Heart left ventricle (tissue), 16 donors: ENCODE data around the gene C1orf141. TPM values are rescaled to one million over a fixed set of nuclear protein-coding genes. Genes with fewer than 3 reads are reported as not detected.
"Not testable (repeated sequence)": the region's sequence is repeated elsewhere in the genome, so short reads cannot be mapped to it uniquely, and the experiment has no call there.

Experiments
- ATAC-seq, 4 donors: fragments of 200-7000 bp; cut with Tn5 transposase; one replicate each; pipeline ENCODE4 v1.9.1; 2020 to 2022; ENCODE audit warnings: moderate library complexity in 4 of 4, mild to moderate bottlenecking in 3 of 4, moderate number of reproducible peaks in 1 of 4
- DNase-seq, 5 donors: peaks; one replicate each; pipeline ENCODE4 v3.0.0-alpha.2; 2020
- H3K27ac ChIP-seq, 12 donors: fragments of 200-600 bp; sonication (generic) in 4 of 12; one replicate each; pipeline versions ENCODE4 v1.5.0 to v1.8.0; 2016 to 2022; ENCODE audit warnings: mild to moderate bottlenecking in 2 of 12
- H3K27me3 ChIP-seq, 9 donors: fragments of 200-600 bp; sonication (generic) in 2 of 9; one replicate each; pipeline versions ENCODE4 v1.5.1 to v1.8.0; 2016 to 2022; ENCODE audit warnings: mild to moderate bottlenecking in 3 of 9
- H3K36me3 ChIP-seq, 9 donors: fragments of 200-600 bp; sonication (generic) in 2 of 9; one replicate each; pipeline versions ENCODE4 v1.5.0 to v1.8.0; 2018 to 2022; ENCODE audit warnings: mild to moderate bottlenecking in 2 of 9
- H3K4me1 ChIP-seq, 12 donors: fragments of 200-600 bp; sonication (generic) in 4 of 12; one replicate each; pipeline versions ENCODE4 v1.5.0 to v1.8.0; 2016 to 2022; ENCODE audit warnings: mild to moderate bottlenecking in 3 of 12
- H3K4me3 ChIP-seq, 12 donors: fragments of 200-600 bp; sonication (generic) in 4 of 12; one replicate each; pipeline versions ENCODE4 v1.5.0 to v1.8.0; 2017 to 2022; ENCODE audit warnings: mild to moderate bottlenecking in 9 of 12, moderate library complexity in 4 of 12
- H3K9me3 ChIP-seq, 12 donors: fragments of 200-600 bp; sonication (generic) in 4 of 12; one replicate each; pipeline versions ENCODE4 v1.5.0 to v1.8.0; 2016 to 2022; ENCODE audit warnings: mild to moderate bottlenecking in 1 of 12
- CTCF ChIP-seq, 12 donors: fragments of 200-600 bp; sonication (generic) in 4 of 12; IDR thresholded peaks; one replicate each; pipeline versions ENCODE4 v1.5.0 to v1.8.0; 2018 to 2022; ENCODE audit warnings: antibody characterized with exemption in 12 of 12, mild to moderate bottlenecking in 5 of 12
- POLR2A ChIP-seq, 2 donors: fragments of 450-650 bp; IDR thresholded peaks; one replicate each; pipeline ENCODE4 v1.6.1; 2017; ENCODE audit warnings: antibody characterized with exemption in 2 of 2, mild to moderate bottlenecking in 2 of 2, moderate library complexity in 2 of 2
- WGBS, 4 donors: extraction: QIAGEN DNeasy Blood & Tissue Kit in 2 of 4; methylation state at CpG; one replicate each; pipeline versions ENCODE4 v1.1.5 to v1.1.7; 2013 to 2018; 5-methylcytosine and 5-hydroxymethylcytosine counted together
- intact Hi-C, 10 donors: fragments of 100-400 bp; cut with DNase I; formaldehyde crosslinking; loops; one replicate each; pipeline versions ENCODE4 v1.11.1 to v1.14.2; 2022
- polyA plus RNA-seq, 2 donors: library from polyadenylated mRNA; stranded (reverse); fragments of 200-250 nt; gene quantifications; one replicate each; pipeline ENCODE4 v1.2.3, GENCODE V29; 2013
- total RNA-seq, 9 donors: library from RNA; depleted of rRNA in 2 of 9; stranded (reverse); fragments of >200 nt in 2 of 9; fragmentation: NEBNext Ultra II Directional in 3 of 9; extraction: Animal tissue kit (Norgen Biotek cat#: 25700) in 3 of 9; gene quantifications; one replicate each; pipeline versions ENCODE4 v1.1.0 to v1.2.4, GENCODE V29; 2016 to 2023
- donor health status: ischemic (EF 13 %, LVEDD 7.1; RV severe dilation, severe dysfunction).
- donor health status: healthy with polysubstance abuse.
- donor health status: DM: no; HTN: yes; CAD: no.
- donor health status: DM: no; HTN: no; CAD: no.
- donor health status: ischemic (EF 25% LVEDD 6.9; RV normal size, moderate dysfunction).
- donor health status: ischemic (EF 25% LVEDD 5.7; RV mildly dilated, moderate dysfunction).
- donor health status: healthy.
- donor health status: DM: yes; HTN: yes; CAD: no.
- donor health status: ischemic (EF 35%, LVEDD 5.7; RV mildly dilated, moderate dysfunction).
- donor health status: nonischemic (EF 11% LVEDD 7.7; RV severe dilation, severe dysfunction).
- donor health status: DM: yes; HTN: yes; CAD: no.
- donor health status: PGD.
- donor health status: ischemic (EF 29% LVEDD 5.4; RV normal size, mild dysfunction).
- donor health status: nonischemic (EF 23%, LVEDD 6.1; RV moderate dilation, normal function).

Gene C1orf141
- total and polyA plus RNA-seq, 11 donors = not detected

- Histone ChIP-seq H3K4me3 (no peak overlapping the region), H3K27ac (no peak overlapping the region), H3K27me3 (no peaks in the 10 kb centered on the region), H3K4me1 (no peaks in the 10 kb centered on the region), H3K9me3 (no peaks in the 10 kb centered on the region), H3K36me3 (no peaks in the 10 kb centered on the region)
- intact Hi-C loops = loop anchor here in 1 of 10 donors (10.0 kb wide), 1 partner anchor 52 kb away; no protein-coding TSS in a partner anchor
- ATAC-seq = no peak
- TF ChIP-seq CTCF (IDR thresholded peaks at IDR 0.05) (no peak), POLR2A (IDR thresholded peaks at IDR 0.05) (no peak)
- DNase-seq = no peak
- 65 to 71% (median 68%) methylated on average over 3 of the region's 3 CpGs for WGBS, 4 donors
These were observed 8.2 kb upstream of the C1orf141 start for GRCh38 chr1:67142931-67143330.

- not testable (repeated sequence) for H3K9me3 ChIP-seq, H3K27me3 ChIP-seq, H3K27ac ChIP-seq, H3K36me3 ChIP-seq, H3K4me1 ChIP-seq, DNase-seq, ATAC-seq, H3K4me3 ChIP-seq
- intact Hi-C loops = loop anchor here in 1 of 10 donors (10.0 kb wide), 1 partner anchor 53 kb away; no protein-coding TSS in a partner anchor
- WGBS, 4 donors = 57 to 63% (median 58%) methylated on average over 3 of the region's 3 CpGs
These were observed 7.1 kb upstream of the C1orf141 start for GRCh38 chr1:67141832-67142231.

GRCh38 chr1:67140460-67140859, 5.7 kb upstream of the C1orf141 start:
- DNase-seq = no peak
- Histone ChIP-seq H3K4me1 (peaks cover 0 to 2% (median 0%) of the 10 kb centered on the region in 12 donors), H3K27me3 (no peaks in the 10 kb centered on the region), H3K9me3 (no peaks in the 10 kb centered on the region), H3K4me3 (no peak overlapping the region), H3K36me3 (no peaks in the 10 kb centered on the region), H3K27ac (no peak overlapping the region)
- WGBS, 4 donors = 88 to 89% (median 88%) methylated on average over 2 of the region's 2 CpGs
- no peak for TF ChIP-seq CTCF (IDR thresholded peaks at IDR 0.05)
- ATAC-seq = no peak
- intact Hi-C loops = loop anchor here in 1 of 10 donors (10.0 kb wide), 1 partner anchor 54 kb away; no protein-coding TSS in a partner anchor

GRCh38 chr1:67138813-67139499, 4.2 kb upstream of the C1orf141 start:
- H3K36me3 ChIP-seq = no peaks in the 10 kb centered on the region
- no peak overlapping the region for H3K27ac ChIP-seq
- no peaks in the 10 kb centered on the region for H3K9me3 ChIP-seq
- no peak for TF ChIP-seq POLR2A (IDR thresholded peaks at IDR 0.05)
- TF ChIP-seq CTCF (IDR thresholded peaks at IDR 0.05) = no peak
- ATAC-seq (no peak), DNase-seq (no peak)
- intact Hi-C loops = loop anchor here in 1 of 10 donors (10.0 kb wide), 1 partner anchor 74 kb away; no protein-coding TSS in a partner anchor
- 83 to 94% (median 87%) methylated on average over 3 of the region's 3 CpGs for WGBS, 4 donors
- peaks cover 0 to 10% (median 5%) of the 10 kb centered on the region in 12 donors for H3K4me1 ChIP-seq
- H3K4me3 ChIP-seq = no peak overlapping the region
- peaks cover 0 to 3% (median 0%) of the 10 kb centered on the region in 9 donors for H3K27me3 ChIP-seq
